Trophoblast cell (in vitro differentiated cells and primary cell): Measurements from ENCODE around the gene RIMBP2.

Experiments used
- DNase-seq, 2 donors: peaks; one replicate each; pipeline ENCODE4 v3.0.0-alpha.2; 2016
- H2AFZ ChIP-seq: 2 replicates; pipeline ENCODE4 v1.6.1; 2013; ENCODE audit warnings: low read length, moderate library complexity, mild to moderate bottlenecking; ENCODE audit not compliant: insufficient read depth, poor library complexity
- H2AK5ac ChIP-seq: 2 replicates; pipeline ENCODE4 v1.6.1; 2013; ENCODE audit warnings: mild to moderate bottlenecking, low read length
- H2BK120ac ChIP-seq: 2 replicates; pipeline ENCODE4 v1.6.1; 2013; ENCODE audit warnings: low read length, mild to moderate bottlenecking, moderate library complexity; ENCODE audit not compliant: insufficient read depth, poor library complexity
- H2BK12ac ChIP-seq: 2 replicates; pipeline ENCODE4 v1.6.1; 2013; ENCODE audit warnings: mild to moderate bottlenecking, low read length, moderate library complexity
- H2BK5ac ChIP-seq: 2 replicates; pipeline ENCODE4 v1.6.1; 2013; ENCODE audit warnings: low read length, low read depth, moderate library complexity, mild to moderate bottlenecking; ENCODE audit not compliant: poor library complexity
- H3K14ac ChIP-seq: 2 replicates; pipeline ENCODE4 v1.6.1; 2013; ENCODE audit warnings: mild to moderate bottlenecking, low read length
- H3K18ac ChIP-seq: 2 replicates; pipeline ENCODE4 v1.6.1; 2013; ENCODE audit warnings: mild to moderate bottlenecking, low read length
- H3K23ac ChIP-seq: 2 replicates; pipeline ENCODE4 v1.6.1; 2013; ENCODE audit warnings: low read length
- H3K27ac ChIP-seq: 2 replicates; pipeline ENCODE4 v1.5.1; 2013; ENCODE audit warnings: low read depth, mild to moderate bottlenecking, inconsistent platforms, low read length, moderate library complexity
- H3K27me3 ChIP-seq: 2 replicates; pipeline ENCODE4 v1.6.1; 2013; ENCODE audit warnings: inconsistent platforms, mild to moderate bottlenecking, low read length, moderate library complexity; ENCODE audit not compliant: insufficient read depth
- H3K36me3 ChIP-seq, 2 experiments: 1 replicate in 1 of 2; 2 replicates in 1 of 2; pipeline ENCODE4 v1.6.1; 2013; ENCODE audit warnings: low read length in 2 of 2, mild to moderate bottlenecking in 2 of 2, moderate library complexity in 1 of 2; ENCODE audit not compliant: insufficient read depth in 2 of 2, control insufficient read depth in 1 of 2
- H3K4ac ChIP-seq: 2 replicates; pipeline ENCODE4 v1.6.1; 2013; ENCODE audit warnings: low read depth, mild to moderate bottlenecking, low read length, moderate library complexity
- H3K4me1 ChIP-seq, 2 experiments: 1 replicate in 1 of 2; 2 replicates in 1 of 2; pipeline ENCODE4 v1.6.1; 2013; ENCODE audit warnings: low read length in 2 of 2, mild to moderate bottlenecking in 2 of 2, moderate library complexity in 1 of 2; ENCODE audit not compliant: insufficient read depth in 2 of 2, control insufficient read depth in 1 of 2
- H3K4me2 ChIP-seq: 2 replicates; pipeline ENCODE4 v1.6.1; 2013; ENCODE audit warnings: inconsistent platforms, mild to moderate bottlenecking, low read length, moderate library complexity
- H3K4me3 ChIP-seq: 2 replicates; pipeline ENCODE4 v1.5.1; 2013; ENCODE audit warnings: mild to moderate bottlenecking, low read depth, low read length, inconsistent platforms
- H3K79me1 ChIP-seq: one replicate; pipeline ENCODE4 v1.6.1; 2013; ENCODE audit warnings: low read length
- H3K79me2 ChIP-seq: 2 replicates; pipeline ENCODE4 v1.6.1; 2013; ENCODE audit warnings: low read length, mild to moderate bottlenecking; ENCODE audit not compliant: control insufficient read depth, insufficient read depth, poor library complexity
- H3K9ac ChIP-seq: 2 replicates; pipeline ENCODE4 v1.6.1; 2013; ENCODE audit warnings: mild to moderate bottlenecking, low read length
- H3K9me3 ChIP-seq: 2 replicates; pipeline ENCODE4 v1.6.1; 2013; ENCODE audit warnings: low read depth, mild to moderate bottlenecking, control low read depth, inconsistent platforms, low read length; ENCODE audit not compliant: insufficient read depth
- H4K12ac ChIP-seq: 2 replicates; pipeline ENCODE4 v1.6.1; 2013; ENCODE audit warnings: low read depth, mild to moderate bottlenecking, low read length, moderate library complexity
- H4K8ac ChIP-seq: 2 replicates; pipeline ENCODE4 v1.6.1; 2013; ENCODE audit warnings: low read depth, mild to moderate bottlenecking, low read length, moderate library complexity
- H4K91ac ChIP-seq: one replicate; pipeline ENCODE4 v1.6.1; 2013; ENCODE audit warnings: low read depth, mild to moderate bottlenecking, low read length, moderate library complexity
- WGBS: extraction: QIAGEN DNeasy Blood & Tissue Kit; methylation state at CpG from one replicate; pipeline ENCODE4 v1.1.7; 2013; ENCODE audit warnings: missing lambda C conversion rate; ENCODE audit not compliant: insufficient read length, insufficient coverage; ENCODE audit errors: extremely low coverage; 5-methylcytosine and 5-hydroxymethylcytosine counted together

Gene RIMBP2

GRCh38 chr12:130658145-130658911 is 57.8 kb downstream of the RIMBP2 start:
- no peaks in the 10 kb centered on the region for H3K79me2 ChIP-seq
- WGBS = no CpG with 5 or more reads among the region's 26 CpGs
- no peak overlapping the region for H3K18ac ChIP-seq
- H3K14ac ChIP-seq = no peak overlapping the region
- no peaks in the 10 kb centered on the region for H3K27me3 ChIP-seq
- H3K4me1 ChIP-seq = no peaks in the 10 kb centered on the region
- no peaks in the 10 kb centered on the region for H3K36me3 ChIP-seq
- H3K4me3 ChIP-seq = no peak overlapping the region
- H3K4ac ChIP-seq = no peak overlapping the region
- DNase-seq = no peak
- H4K12ac ChIP-seq = no peak overlapping the region
- no peak overlapping the region for H4K91ac ChIP-seq
- no peak overlapping the region for H2BK12ac ChIP-seq
- no peak overlapping the region for H2BK120ac ChIP-seq
- no peak overlapping the region for H3K4me2 ChIP-seq
- H2BK5ac ChIP-seq = no peak overlapping the region
- no peaks in the 10 kb centered on the region for H3K79me1 ChIP-seq
- no peak overlapping the region for H4K8ac ChIP-seq
- no peak overlapping the region for H3K23ac ChIP-seq
- no peak overlapping the region for H3K9ac ChIP-seq
- H2AFZ ChIP-seq = no peak overlapping the region
- no peak overlapping the region for H3K27ac ChIP-seq
- no peaks in the 10 kb centered on the region for H3K9me3 ChIP-seq
- no peak overlapping the region for H2AK5ac ChIP-seq

- WGBS = no CpG with 5 or more reads among the region's 8 CpGs
- H3K36me3 ChIP-seq = no peaks in the 10 kb centered on the region
Measured at GRCh38 chr12:130656411-130656810, 59.7 kb downstream of the RIMBP2 start.

DNA sequence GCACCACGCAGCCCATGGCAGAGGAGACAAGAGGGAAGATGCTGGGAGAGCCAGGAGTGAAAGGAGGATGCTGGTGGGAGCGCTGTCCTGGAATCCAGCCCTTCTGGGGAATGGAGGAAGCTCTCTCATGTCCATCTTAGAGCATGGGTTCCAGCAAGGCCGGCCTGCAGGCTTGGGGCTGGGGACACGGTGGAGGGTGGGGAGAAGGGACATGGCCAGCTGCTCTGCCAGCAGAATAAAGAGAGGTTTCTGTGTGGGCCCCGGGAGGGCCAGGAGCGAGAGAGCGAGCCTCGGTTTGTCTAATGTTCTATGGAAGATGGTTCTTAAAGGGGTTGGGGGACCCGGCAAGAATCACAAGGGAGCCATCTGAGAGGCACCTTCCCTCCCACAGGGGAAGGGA is 60.2 kb downstream of the RIMBP2 start:
- Histone ChIP-seq H2BK5ac (no peak overlapping the region), H3K9me3 (peaks cover 1% of the 10 kb centered on the region), H3K79me2 (no peaks in the 10 kb centered on the region), H3K36me3 (no peaks in the 10 kb centered on the region), H3K9ac (no peak overlapping the region), H3K79me1 (no peaks in the 10 kb centered on the region), H3K27ac (no peak overlapping the region), H3K4me1 (no peaks in the 10 kb centered on the region), H3K14ac (no peak overlapping the region), H4K8ac (no peak overlapping the region), H2AFZ (no peak overlapping the region), H3K27me3 (no peaks in the 10 kb centered on the region), H2BK12ac (no peak overlapping the region), H3K18ac (no peak overlapping the region), H2AK5ac (no peak overlapping the region), H3K4ac (no peak overlapping the region), H3K4me2 (no peak overlapping the region), H3K23ac (no peak overlapping the region), H4K91ac (no peak overlapping the region), H2BK120ac (no peak overlapping the region), H4K12ac (no peak overlapping the region), H3K4me3 (no peak overlapping the region)
- no CpG with 5 or more reads among the region's 9 CpGs for WGBS
- no peak for DNase-seq

More at GRCh38 chr12:130656411-130656810, 59.7 kb downstream of the RIMBP2 start:
- H3K9me3 ChIP-seq = no peaks in the 10 kb centered on the region
- no peak for DNase-seq
- no peak overlapping the region for H2BK120ac ChIP-seq
- H2BK12ac ChIP-seq = no peak overlapping the region
- no peak overlapping the region for H2AK5ac ChIP-seq
- no peak overlapping the region for H3K14ac ChIP-seq
- no peak overlapping the region for H2AFZ ChIP-seq
- no peak overlapping the region for H3K4ac ChIP-seq
- no peak overlapping the region for H4K12ac ChIP-seq
- H3K4me1 ChIP-seq = no peaks in the 10 kb centered on the region
- H3K9ac ChIP-seq = no peak overlapping the region
- H4K91ac ChIP-seq = no peak overlapping the region
- H3K79me2 ChIP-seq = no peaks in the 10 kb centered on the region
- H3K23ac ChIP-seq = no peak overlapping the region
- H4K8ac ChIP-seq = no peak overlapping the region
- H2BK5ac ChIP-seq = no peak overlapping the region
- no peaks in the 10 kb centered on the region for H3K27me3 ChIP-seq
- H3K27ac ChIP-seq = no peak overlapping the region
- no peak overlapping the region for H3K18ac ChIP-seq
- no peaks in the 10 kb centered on the region for H3K79me1 ChIP-seq
- no peak overlapping the region for H3K4me2 ChIP-seq
- no peak overlapping the region for H3K4me3 ChIP-seq

DNA sequence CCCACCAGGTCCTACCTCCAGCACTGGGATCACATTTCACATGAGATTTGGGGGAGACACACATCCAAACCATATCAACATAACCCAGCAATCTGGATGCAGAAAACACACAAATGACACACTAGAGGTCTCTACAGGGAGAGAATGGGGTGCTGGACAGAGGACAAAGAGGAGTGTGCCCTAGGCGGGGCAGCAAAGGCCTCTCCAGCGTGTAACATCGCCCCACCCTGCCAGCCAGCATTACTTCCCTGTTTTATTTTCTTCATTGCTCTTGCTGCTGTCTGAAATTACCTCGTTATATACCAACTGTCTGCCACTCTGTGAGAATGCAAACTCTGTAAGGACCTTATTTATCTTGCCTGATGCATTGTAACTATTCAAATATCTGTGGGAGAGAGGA is 61.1 kb downstream of the RIMBP2 start:
- Histone ChIP-seq H3K23ac (no peak overlapping the region), H3K4me2 (no peak overlapping the region), H3K4ac (no peak overlapping the region), H3K18ac (no peak overlapping the region), H2BK5ac (no peak overlapping the region), H3K27ac (no peak overlapping the region), H3K79me1 (no peaks in the 10 kb centered on the region), H3K9me3 (peaks cover 1% of the 10 kb centered on the region), H3K9ac (no peak overlapping the region), H4K91ac (no peak overlapping the region), H2BK120ac (no peak overlapping the region), H3K4me1 (no peaks in the 10 kb centered on the region), H3K14ac (no peak overlapping the region), H2AK5ac (no peak overlapping the region), H3K4me3 (no peak overlapping the region), H3K79me2 (no peaks in the 10 kb centered on the region), H2BK12ac (no peak overlapping the region), H3K27me3 (no peaks in the 10 kb centered on the region), H3K36me3 (no peaks in the 10 kb centered on the region), H4K8ac (no peak overlapping the region), H2AFZ (no peak overlapping the region), H4K12ac (no peak overlapping the region)
- no peak for DNase-seq
- no CpG with 5 or more reads among the region's 4 CpGs for WGBS
